ENCODE data around the gene AFP. TPM values are rescaled to one million over a fixed set of nuclear protein-coding genes. Genes with fewer than 3 reads are reported as not detected.

The AFP gene
- total and polyA plus RNA-seq, 7 donors = not detected

DNA sequence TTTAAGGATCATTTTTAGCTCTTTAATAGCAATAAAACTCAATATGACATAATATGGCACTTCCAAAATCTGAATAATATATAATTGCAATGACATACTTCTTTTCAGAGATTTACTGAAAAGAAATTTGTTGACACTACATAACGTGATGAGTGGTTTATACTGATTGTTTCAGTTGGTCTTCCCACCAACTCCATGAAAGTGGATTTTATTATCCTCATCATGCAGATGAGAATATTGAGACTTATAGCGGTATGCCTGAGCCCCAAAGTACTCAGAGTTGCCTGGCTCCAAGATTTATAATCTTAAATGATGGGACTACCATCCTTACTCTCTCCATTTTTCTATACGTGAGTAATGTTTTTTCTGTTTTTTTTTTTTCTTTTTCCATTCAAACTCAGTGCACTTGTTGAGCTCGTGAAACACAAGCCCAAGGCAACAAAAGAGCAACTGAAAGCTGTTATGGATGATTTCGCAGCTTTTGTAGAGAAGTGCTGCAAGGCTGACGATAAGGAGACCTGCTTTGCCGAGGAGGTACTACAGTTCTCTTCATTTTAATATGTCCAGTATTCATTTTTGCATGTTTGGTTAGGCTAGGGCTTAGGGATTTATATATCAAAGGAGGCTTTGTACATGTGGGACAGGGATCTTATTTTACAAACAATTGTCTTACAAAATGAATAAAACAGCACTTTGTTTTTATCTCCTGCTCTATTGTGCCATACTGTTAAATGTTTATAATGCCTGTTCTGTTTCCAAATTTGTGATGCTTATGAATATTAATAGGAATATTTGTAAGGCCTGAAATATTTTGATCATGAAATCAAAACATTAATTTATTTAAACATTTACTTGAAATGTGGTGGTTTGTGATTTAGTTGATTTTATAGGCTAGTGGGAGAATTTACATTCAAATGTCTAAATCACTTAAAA lies 16.6 kb upstream of the AFP start:
- Histone ChIP-seq H3K36me3 (no peaks in the 10 kb centered on the region), H3K4me3 (no peak overlapping the region), H3K9me3 (no peaks in the 10 kb centered on the region), H3K27me3 (no peaks in the 10 kb centered on the region), H3K27ac (no peak overlapping the region), H3K4me1 (no peaks in the 10 kb centered on the region)
- intact Hi-C loops (cut with DNase I) = no loop called here
- no peak for DNase-seq
- TF ChIP-seq EP300 (IDR thresholded peaks at IDR 0.05) (no peak), POLR2AphosphoS5 (IDR thresholded peaks at IDR 0.05) (no peak), POLR2A (IDR thresholded peaks at IDR 0.05) (no peak)
- TF ChIP-seq, protein P1, sequence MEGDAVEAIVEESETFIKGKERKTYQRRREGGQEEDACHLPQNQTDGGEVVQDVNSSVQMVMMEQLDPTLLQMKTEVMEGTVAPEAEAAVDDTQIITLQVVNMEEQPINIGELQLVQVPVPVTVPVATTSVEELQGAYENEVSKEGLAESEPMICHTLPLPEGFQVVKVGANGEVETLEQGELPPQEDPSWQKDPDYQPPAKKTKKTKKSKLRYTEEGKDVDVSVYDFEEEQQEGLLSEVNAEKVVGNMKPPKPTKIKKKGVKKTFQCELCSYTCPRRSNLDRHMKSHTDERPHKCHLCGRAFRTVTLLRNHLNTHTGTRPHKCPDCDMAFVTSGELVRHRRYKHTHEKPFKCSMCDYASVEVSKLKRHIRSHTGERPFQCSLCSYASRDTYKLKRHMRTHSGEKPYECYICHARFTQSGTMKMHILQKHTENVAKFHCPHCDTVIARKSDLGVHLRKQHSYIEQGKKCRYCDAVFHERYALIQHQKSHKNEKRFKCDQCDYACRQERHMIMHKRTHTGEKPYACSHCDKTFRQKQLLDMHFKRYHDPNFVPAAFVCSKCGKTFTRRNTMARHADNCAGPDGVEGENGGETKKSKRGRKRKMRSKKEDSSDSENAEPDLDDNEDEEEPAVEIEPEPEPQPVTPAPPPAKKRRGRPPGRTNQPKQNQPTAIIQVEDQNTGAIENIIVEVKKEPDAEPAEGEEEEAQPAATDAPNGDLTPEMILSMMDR (IDR thresholded peaks at IDR 0.05) = no peak
- 78 to 80% methylated on average over 7 of the region's 7 CpGs for WGBS, 2 donors

DNA sequence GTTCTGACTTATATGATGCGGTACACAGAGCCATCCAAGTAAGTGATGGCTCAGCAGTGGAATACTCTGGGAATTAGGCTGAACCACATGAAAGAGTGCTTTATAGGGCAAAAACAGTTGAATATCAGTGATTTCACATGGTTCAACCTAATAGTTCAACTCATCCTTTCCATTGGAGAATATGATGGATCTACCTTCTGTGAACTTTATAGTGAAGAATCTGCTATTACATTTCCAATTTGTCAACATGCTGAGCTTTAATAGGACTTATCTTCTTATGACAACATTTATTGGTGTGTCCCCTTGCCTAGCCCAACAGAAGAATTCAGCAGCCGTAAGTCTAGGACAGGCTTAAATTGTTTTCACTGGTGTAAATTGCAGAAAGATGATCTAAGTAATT lies 15.4 kb upstream of the AFP start:
- Histone ChIP-seq H3K27me3 (no peaks in the 10 kb centered on the region), H3K4me1 (no peaks in the 10 kb centered on the region), H3K4me3 (no peak overlapping the region), H3K36me3 (no peaks in the 10 kb centered on the region), H3K27ac (no peak overlapping the region), H3K9me3 (no peaks in the 10 kb centered on the region)
- 93 to 96% methylated on average over 2 of the region's 2 CpGs for WGBS, 2 donors
- TF ChIP-seq, protein P1 (IDR thresholded peaks at IDR 0.05) = no peak
- TF ChIP-seq EP300 (IDR thresholded peaks at IDR 0.05) (no peak), POLR2AphosphoS5 (IDR thresholded peaks at IDR 0.05) (no peak), POLR2A (IDR thresholded peaks at IDR 0.05) (no peak)
- DNase-seq = no peak
- intact Hi-C loops (cut with DNase I) = no loop called here

DNA sequence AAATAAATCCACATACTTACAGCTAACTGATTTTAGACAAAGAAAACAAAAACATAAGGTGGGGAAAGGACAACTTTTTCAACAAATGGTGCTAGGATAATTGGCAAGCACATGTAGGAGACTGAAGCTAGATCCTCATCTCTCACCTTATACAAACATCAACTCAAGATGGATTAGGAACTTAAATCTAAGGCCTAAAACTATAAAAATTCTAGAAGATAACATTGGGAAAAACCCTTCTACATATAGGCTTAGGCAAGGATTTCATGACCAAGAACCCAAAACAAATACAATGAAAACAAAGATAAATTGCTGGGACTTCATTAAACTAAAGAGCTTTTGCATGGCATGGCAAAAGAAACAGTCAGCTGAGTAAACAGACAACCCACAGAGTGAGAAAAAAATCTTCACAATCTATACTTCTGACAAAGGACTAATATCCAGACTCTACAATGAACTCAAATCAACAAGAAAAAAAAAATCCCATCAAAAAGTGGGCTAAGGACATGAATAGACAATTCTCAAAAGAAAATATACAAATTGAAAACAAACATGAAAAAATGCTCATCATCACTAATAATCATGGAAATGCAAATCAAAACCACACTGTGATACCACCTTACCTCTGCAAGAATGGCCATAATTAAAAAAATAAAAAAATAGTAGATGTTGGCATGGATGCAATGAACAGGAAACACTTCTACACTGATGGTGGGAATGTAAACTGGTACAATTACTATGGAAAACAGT lies 14.1 kb upstream of the AFP start:
- no peak overlapping the region for H3K4me3 ChIP-seq
- H3K27ac ChIP-seq = no peak overlapping the region
- intact Hi-C loops (cut with DNase I) = no loop called here
- no peak for DNase-seq
- no peaks in the 10 kb centered on the region for H3K4me1 ChIP-seq
- no peak for TF ChIP-seq EP300 (IDR thresholded peaks at IDR 0.05)
- TF ChIP-seq, protein P1 (IDR thresholded peaks at IDR 0.05) = no peak
- TF ChIP-seq POLR2AphosphoS5 (IDR thresholded peaks at IDR 0.05) = no peak
- TF ChIP-seq POLR2A (IDR thresholded peaks at IDR 0.05) = no peak
- no peaks in the 10 kb centered on the region for H3K27me3 ChIP-seq
- H3K36me3 ChIP-seq = no peaks in the 10 kb centered on the region
- H3K9me3 ChIP-seq = no peaks in the 10 kb centered on the region

GRCh38 chr4:73422458-73422752 lies 13.6 kb upstream of the AFP start:
- Histone ChIP-seq H3K9me3 (no peaks in the 10 kb centered on the region), H3K36me3 (no peaks in the 10 kb centered on the region), H3K4me1 (no peaks in the 10 kb centered on the region), H3K27me3 (no peaks in the 10 kb centered on the region), H3K27ac (no peak overlapping the region), H3K4me3 (no peak overlapping the region)
- intact Hi-C loops (cut with DNase I) = no loop called here
- no peak for DNase-seq
- TF ChIP-seq POLR2AphosphoS5 (IDR thresholded peaks at IDR 0.05) (no peak), EP300 (IDR thresholded peaks at IDR 0.05) (no peak), POLR2A (IDR thresholded peaks at IDR 0.05) (no peak)
- TF ChIP-seq, protein P1 (IDR thresholded peaks at IDR 0.05) = no peak
- 82 to 85% methylated on average over 4 of the region's 4 CpGs for WGBS, 2 donors
